ENCODE results near the gene CAMK2G. TPM values are rescaled to one million over a fixed set of nuclear protein-coding genes. Genes with fewer than 3 reads are reported as not detected.

CAMK2G gene
- total and polyA plus RNA-seq, 2 experiments from 2014 or later: 30.6 to 34.1 TPM

DNA sequence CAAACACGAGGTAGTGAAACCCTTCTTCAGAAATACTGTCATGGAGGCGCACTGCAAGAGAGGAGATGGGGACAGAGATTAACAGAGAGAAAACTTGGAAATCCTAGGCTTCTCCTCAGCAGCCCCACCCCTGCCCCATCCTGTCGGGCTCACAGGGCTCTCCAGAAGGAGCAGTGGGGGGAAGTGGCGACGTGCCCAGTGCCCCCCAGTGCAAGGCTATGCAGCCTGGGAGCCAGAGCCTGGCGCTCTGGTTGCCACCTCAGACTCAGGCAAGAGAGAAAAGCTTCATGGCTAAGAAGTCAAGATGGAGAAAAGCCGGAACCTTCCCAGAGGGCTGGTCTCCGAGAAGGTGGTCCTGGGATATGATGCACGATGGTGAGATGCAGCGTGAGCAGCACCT lies 21.2 kb downstream of the CAMK2G start:
- H3K4me1 Mint-ChIP-seq: peaks cover 53% of the 10 kb centered on the region
- peaks cover 14% of the 10 kb centered on the region for H3F3A ChIP-seq (replicated peaks; ENCODE audit: low read depth)

More for the DNA sequence above, 21.2 kb downstream of the CAMK2G start:
- H3K27ac ChIP-seq (ENCODE audit: low read depth): no peak overlapping the region
- TF ChIP-seq ZNF462 (CRISPR knock-in tag; IDR thresholded peaks at IDR 0.05) (no peak), POLR2AphosphoS5 (IDR thresholded peaks at IDR 0.05; ENCODE audit: low read depth) (no peak), EZH2phosphoT487 (IDR thresholded peaks at IDR 0.05; ENCODE audit: unreplicated experiment) (no peak), EZH2 (IDR thresholded peaks at IDR 0.05; ENCODE audit: low read depth, unreplicated experiment) (no peak), ZNF114 (CRISPR knock-in tag; IDR thresholded peaks at IDR 0.05) (no peak), NANOG (IDR thresholded peaks at IDR 0.05; ENCODE audit: borderline replicate concordance) (no peak), STAT1 (IDR thresholded peaks at IDR 0.05; ENCODE audit: unreplicated experiment) (no peak), CTCF (conservative IDR thresholded peaks at IDR 0.05; ENCODE audit: low read depth in 2 of 2) (no peak), CREB1 (CRISPR knock-in tag; IDR thresholded peaks at IDR 0.05; ENCODE audit: low read depth) (no peak), ETS1 (IDR thresholded peaks at IDR 0.05) (no peak), JUNB (IDR thresholded peaks at IDR 0.05; ENCODE audit: unreplicated experiment) (no peak), ZNF331 (CRISPR knock-in tag; IDR thresholded peaks at IDR 0.05; ENCODE audit: low read depth) (no peak)
- TF ChIP-seq, protein P1, sequence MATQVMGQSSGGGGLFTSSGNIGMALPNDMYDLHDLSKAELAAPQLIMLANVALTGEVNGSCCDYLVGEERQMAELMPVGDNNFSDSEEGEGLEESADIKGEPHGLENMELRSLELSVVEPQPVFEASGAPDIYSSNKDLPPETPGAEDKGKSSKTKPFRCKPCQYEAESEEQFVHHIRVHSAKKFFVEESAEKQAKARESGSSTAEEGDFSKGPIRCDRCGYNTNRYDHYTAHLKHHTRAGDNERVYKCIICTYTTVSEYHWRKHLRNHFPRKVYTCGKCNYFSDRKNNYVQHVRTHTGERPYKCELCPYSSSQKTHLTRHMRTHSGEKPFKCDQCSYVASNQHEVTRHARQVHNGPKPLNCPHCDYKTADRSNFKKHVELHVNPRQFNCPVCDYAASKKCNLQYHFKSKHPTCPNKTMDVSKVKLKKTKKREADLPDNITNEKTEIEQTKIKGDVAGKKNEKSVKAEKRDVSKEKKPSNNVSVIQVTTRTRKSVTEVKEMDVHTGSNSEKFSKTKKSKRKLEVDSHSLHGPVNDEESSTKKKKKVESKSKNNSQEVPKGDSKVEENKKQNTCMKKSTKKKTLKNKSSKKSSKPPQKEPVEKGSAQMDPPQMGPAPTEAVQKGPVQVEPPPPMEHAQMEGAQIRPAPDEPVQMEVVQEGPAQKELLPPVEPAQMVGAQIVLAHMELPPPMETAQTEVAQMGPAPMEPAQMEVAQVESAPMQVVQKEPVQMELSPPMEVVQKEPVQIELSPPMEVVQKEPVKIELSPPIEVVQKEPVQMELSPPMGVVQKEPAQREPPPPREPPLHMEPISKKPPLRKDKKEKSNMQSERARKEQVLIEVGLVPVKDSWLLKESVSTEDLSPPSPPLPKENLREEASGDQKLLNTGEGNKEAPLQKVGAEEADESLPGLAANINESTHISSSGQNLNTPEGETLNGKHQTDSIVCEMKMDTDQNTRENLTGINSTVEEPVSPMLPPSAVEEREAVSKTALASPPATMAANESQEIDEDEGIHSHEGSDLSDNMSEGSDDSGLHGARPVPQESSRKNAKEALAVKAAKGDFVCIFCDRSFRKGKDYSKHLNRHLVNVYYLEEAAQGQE (IDR thresholded peaks at IDR 0.05; ENCODE audit: unreplicated experiment): no peak
- H2AFZ ChIP-seq: no peak overlapping the region
- no peaks in the 10 kb centered on the region for H3K27me3 ChIP-seq (ENCODE audit: insufficient read depth)
- H3K27me3 Mint-ChIP-seq (ENCODE audit: insufficient read depth, low read depth, poor library complexity): no peaks in the 10 kb centered on the region
- H3K36me3 ChIP-seq (ENCODE audit: insufficient read depth): peaks cover 7% of the 10 kb centered on the region
- peaks cover 38% of the 10 kb centered on the region for H3K36me3 Mint-ChIP-seq (ENCODE audit: low read depth)
- no peak overlapping the region for H3K4me3 Mint-ChIP-seq
- H3K9me2 ChIP-seq (ENCODE audit: insufficient read depth): no peaks in the 10 kb centered on the region
- H3K4me1 ChIP-seq (ENCODE audit: insufficient read depth): peaks cover 10% of the 10 kb centered on the region
- H4K20me1 ChIP-seq (replicated peaks; ENCODE audit: insufficient read depth): peaks cover 22% of the 10 kb centered on the region
- H3K4me3 ChIP-seq: no peak overlapping the region
- no peak overlapping the region for H3K27ac Mint-ChIP-seq
- no peaks in the 10 kb centered on the region for H3K9me3 Mint-ChIP-seq
- DNase-seq (ENCODE audit: low spot score) (no peak), ATAC-seq (no peak)
- H3K4me2 ChIP-seq: no peak overlapping the region
- peaks cover 15% of the 10 kb centered on the region for H3K79me2 ChIP-seq (replicated peaks; ENCODE audit: insufficient read depth)

Measured in GM23338 (cell line).